ENCODE data around the gene CLEC4A. TPM values are rescaled to one million over a fixed set of nuclear protein-coding genes. Genes with fewer than 3 reads are reported as not detected.

CLEC4A gene
- total and polyA plus RNA-seq, 2 of the 8 experiments (the other 6 are each of a cell fraction or from before 2014, with no cell fraction given): 0.41 to 0.44 TPM

- TF ChIP-seq KDM1A (IDR thresholded peaks at IDR 0.05; ENCODE audit: borderline replicate concordance, low read length) (no peak), CREB1 (IDR thresholded peaks at IDR 0.05) (no peak), SIRT6 (IDR thresholded peaks at IDR 0.05; ENCODE audit: low read length) (no peak), NANOG (IDR thresholded peaks at IDR 0.05; ENCODE audit: insufficient read depth, low read depth, low read length, poor library complexity, severe bottlenecking) (no peak), NRF1 (IDR thresholded peaks at IDR 0.05; ENCODE audit: low read depth, low read length) (no peak)
Measured at GRCh38 chr12:8077207-8077606, 46.2 kb upstream of the CLEC4A start (continued).
